Gastroesophageal sphincter (tissue), 3 donors: ENCODE results near the gene MTARC2.

Experiments
- CTCF ChIP-seq, 4 experiments: fragments of 200-600 bp in 2 of 4; fragments of 450-650 bp in 2 of 4; sonication (generic) in 1 of 4; IDR thresholded peaks; one replicate each; pipeline ENCODE4 v1.5.1; 2017 to 2019; ENCODE audit warnings: antibody characterized with exemption in 4 of 4, mild to moderate bottlenecking in 2 of 4, moderate library complexity in 2 of 4
- EP300 ChIP-seq: sonication (generic); formaldehyde crosslinking; IDR thresholded peaks from one replicate; pipeline ENCODE4 v1.6.1; 2017; ENCODE audit warnings: antibody characterized with exemption, mild to moderate bottlenecking
- POLR2A ChIP-seq, 2 donors: fragments of 450-650 bp; IDR thresholded peaks; one replicate each; pipeline ENCODE4 v1.6.1; 2017; ENCODE audit warnings: antibody characterized with exemption in 2 of 2, mild to moderate bottlenecking in 2 of 2, moderate library complexity in 1 of 2
- POLR2AphosphoS5 ChIP-seq: sonication (generic); formaldehyde crosslinking; IDR thresholded peaks from one replicate; pipeline ENCODE4 v1.6.1; 2017; ENCODE audit warnings: antibody characterized with exemption

GRCh38 chr1:220809187-220809550 is 61.0 kb downstream of the MTARC2 start:
- no peak for TF ChIP-seq CTCF (IDR thresholded peaks at IDR 0.05)
- no peak for TF ChIP-seq EP300
- no peak for TF ChIP-seq POLR2AphosphoS5
- TF ChIP-seq POLR2A (IDR thresholded peaks at IDR 0.05) = no peak
